Stimulated activated memory B cell treated with anti-CD40 and anti-IgM and Interleukin-4, amounts not matched to agents 10 μg/mL and 1 μg/mL and 100 μg/mL, for 72 hours (primary cell): ENCODE results near the gene CYP4F3.

ENCODE experiments used
- ATAC-seq: fragments of 150-1000 bp; cut with Tn5 transposase; 2 replicates; pipeline ENCODE4 v1.10.0; 2021
- H3K27ac Mint-ChIP-seq: one replicate; pipeline ENCODE4 v1.8.0; 2022; ENCODE audit warnings: mild to moderate bottlenecking, mixed read lengths
- H3K27me3 Mint-ChIP-seq: one replicate; pipeline ENCODE4 v1.8.0; 2022; ENCODE audit warnings: mixed read lengths
- H3K36me3 Mint-ChIP-seq: one replicate; pipeline ENCODE4 v1.8.0; 2022; ENCODE audit warnings: mixed read lengths
- H3K4me1 Mint-ChIP-seq: one replicate; pipeline ENCODE4 v1.8.0; 2022; ENCODE audit warnings: mixed read lengths
- H3K4me3 Mint-ChIP-seq: one replicate; pipeline ENCODE4 v1.8.0; 2022; ENCODE audit warnings: mild to moderate bottlenecking, moderate library complexity, mixed read lengths
- H3K9me3 Mint-ChIP-seq: one replicate; pipeline ENCODE4 v1.8.0; 2022; ENCODE audit warnings: mixed read lengths

CYP4F3 gene

DNA sequence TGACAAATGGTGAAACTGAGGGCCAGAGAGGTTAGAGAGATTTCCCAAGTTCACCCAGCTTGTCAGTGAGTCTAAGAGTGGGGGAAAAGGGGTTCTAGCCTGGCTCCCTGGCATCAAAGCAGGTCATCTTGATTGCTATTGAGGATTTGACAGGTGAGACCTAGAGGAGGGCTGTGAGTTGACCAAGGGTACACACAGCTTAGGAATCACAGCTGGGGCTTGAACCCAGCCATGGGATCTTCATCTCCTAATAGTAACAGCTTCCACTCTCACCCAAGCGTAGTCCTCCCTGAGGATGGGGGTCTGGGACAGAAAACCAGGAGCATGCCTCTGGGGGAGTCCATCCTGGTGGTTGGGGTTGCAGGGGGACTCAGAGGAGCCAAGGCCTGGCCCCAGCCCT lies 18.9 kb upstream of the CYP4F3 start:
- Mint-ChIP-seq H3K4me3 (no peak overlapping the region), H3K27me3 (peaks cover 47% of the 10 kb centered on the region)

GRCh38 chr19:15622991-15623390 lies 17.7 kb upstream of the CYP4F3 start:
- Mint-ChIP-seq H3K27me3 (peaks cover 44% of the 10 kb centered on the region), H3K4me3 (no peak overlapping the region), H3K36me3 (no peaks in the 10 kb centered on the region), H3K27ac (no peak overlapping the region), H3K4me1 (no peaks in the 10 kb centered on the region), H3K9me3 (no peaks in the 10 kb centered on the region)
- no peak for ATAC-seq

More for the DNA sequence above, 18.9 kb upstream of the CYP4F3 start:
- no peaks in the 10 kb centered on the region for H3K36me3 Mint-ChIP-seq
- H3K9me3 Mint-ChIP-seq = no peaks in the 10 kb centered on the region
- ATAC-seq = no peak
- H3K4me1 Mint-ChIP-seq = no peaks in the 10 kb centered on the region
- H3K27ac Mint-ChIP-seq = no peak overlapping the region

- peaks cover 44% of the 10 kb centered on the region for H3K27me3 Mint-ChIP-seq
- no peaks in the 10 kb centered on the region for H3K36me3 Mint-ChIP-seq
- no peak overlapping the region for H3K4me3 Mint-ChIP-seq
These were observed 16.9 kb upstream of the CYP4F3 start for GRCh38 chr19:15623711-15624318.

DNA sequence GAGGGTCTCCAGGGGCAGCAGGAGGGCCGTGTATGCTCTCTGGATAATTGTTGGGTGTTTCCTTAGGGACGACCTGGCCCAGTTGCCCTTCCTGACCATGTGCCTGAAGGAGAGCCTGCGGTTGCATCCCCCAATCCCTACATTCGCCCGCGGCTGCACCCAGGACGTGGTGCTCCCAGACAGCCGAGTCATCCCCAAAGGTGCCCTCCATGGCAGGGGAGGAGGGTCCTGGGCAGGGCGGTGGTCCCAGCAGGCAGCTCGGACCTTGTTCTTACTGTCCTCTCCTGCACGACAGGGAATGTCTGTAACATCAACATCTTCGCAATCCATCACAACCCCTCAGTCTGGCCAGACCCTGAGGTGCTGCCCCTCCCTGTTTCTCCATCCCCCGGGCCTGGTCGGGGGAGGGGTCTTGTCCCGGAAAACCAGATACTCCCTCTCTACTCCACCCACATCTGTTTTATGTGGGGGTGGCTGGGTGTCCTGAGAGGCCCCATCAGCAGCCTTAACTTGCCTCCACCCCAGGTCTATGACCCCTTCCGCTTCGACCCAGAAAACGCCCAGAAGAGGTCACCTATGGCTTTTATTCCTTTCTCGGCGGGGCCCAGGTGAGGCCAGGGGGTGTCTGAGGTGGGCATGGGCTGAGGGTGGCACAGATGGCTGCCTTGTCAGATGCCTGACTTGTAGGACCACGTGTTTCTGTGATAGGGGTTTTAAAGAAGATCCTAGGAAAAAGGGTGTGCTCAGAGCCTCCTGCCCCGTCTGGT lies 12.3 kb upstream of the CYP4F3 start:
- Mint-ChIP-seq H3K27ac (no peak overlapping the region), H3K4me1 (peaks cover 7% of the 10 kb centered on the region)

More at GRCh38 chr19:15623711-15624318, 16.9 kb upstream of the CYP4F3 start:
- Mint-ChIP-seq H3K27ac (no peak overlapping the region), H3K9me3 (no peaks in the 10 kb centered on the region), H3K4me1 (no peaks in the 10 kb centered on the region)
- ATAC-seq = no peak

GRCh38 chr19:15629003-15629880 lies 11.5 kb upstream of the CYP4F3 start:
- Mint-ChIP-seq H3K27ac (no peak overlapping the region), H3K4me3 (no peak overlapping the region), H3K9me3 (no peaks in the 10 kb centered on the region), H3K27me3 (peaks cover 12% of the 10 kb centered on the region), H3K36me3 (no peaks in the 10 kb centered on the region), H3K4me1 (peaks cover 8% of the 10 kb centered on the region)
- ATAC-seq = peak; percentile 91

More for the DNA sequence above, 12.3 kb upstream of the CYP4F3 start:
- H3K36me3 Mint-ChIP-seq = no peaks in the 10 kb centered on the region
- H3K27me3 Mint-ChIP-seq = peaks cover 18% of the 10 kb centered on the region
- H3K4me3 Mint-ChIP-seq = no peak overlapping the region
- ATAC-seq = no peak
- H3K9me3 Mint-ChIP-seq = no peaks in the 10 kb centered on the region

DNA sequence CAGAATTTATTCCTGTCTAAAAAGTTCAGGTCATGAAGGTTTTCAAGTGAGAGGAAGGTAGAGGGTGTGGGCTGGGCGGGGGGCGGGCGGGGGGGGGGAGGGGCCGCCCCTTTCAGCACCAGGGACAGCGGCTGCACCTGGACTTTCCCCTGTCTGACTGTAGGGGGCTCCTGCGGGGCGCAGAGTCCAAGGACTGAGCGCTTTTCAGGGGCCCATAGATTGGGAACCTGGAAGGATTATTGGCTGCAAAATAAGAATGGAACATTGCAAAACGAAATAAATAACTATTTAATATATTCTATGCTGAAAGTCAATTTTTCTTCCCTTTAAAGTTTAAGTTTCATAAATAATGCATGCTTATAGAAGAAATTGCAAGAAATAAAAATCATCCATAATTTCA lies 8.9 kb upstream of the CYP4F3 start:
- H3K27me3 Mint-ChIP-seq = peaks cover 12% of the 10 kb centered on the region
- H3K4me1 Mint-ChIP-seq = peaks cover 8% of the 10 kb centered on the region
- no peak overlapping the region for H3K27ac Mint-ChIP-seq
- H3K36me3 Mint-ChIP-seq = no peaks in the 10 kb centered on the region
- no peak for ATAC-seq
- no peaks in the 10 kb centered on the region for H3K9me3 Mint-ChIP-seq
- H3K4me3 Mint-ChIP-seq = no peak overlapping the region

DNA sequence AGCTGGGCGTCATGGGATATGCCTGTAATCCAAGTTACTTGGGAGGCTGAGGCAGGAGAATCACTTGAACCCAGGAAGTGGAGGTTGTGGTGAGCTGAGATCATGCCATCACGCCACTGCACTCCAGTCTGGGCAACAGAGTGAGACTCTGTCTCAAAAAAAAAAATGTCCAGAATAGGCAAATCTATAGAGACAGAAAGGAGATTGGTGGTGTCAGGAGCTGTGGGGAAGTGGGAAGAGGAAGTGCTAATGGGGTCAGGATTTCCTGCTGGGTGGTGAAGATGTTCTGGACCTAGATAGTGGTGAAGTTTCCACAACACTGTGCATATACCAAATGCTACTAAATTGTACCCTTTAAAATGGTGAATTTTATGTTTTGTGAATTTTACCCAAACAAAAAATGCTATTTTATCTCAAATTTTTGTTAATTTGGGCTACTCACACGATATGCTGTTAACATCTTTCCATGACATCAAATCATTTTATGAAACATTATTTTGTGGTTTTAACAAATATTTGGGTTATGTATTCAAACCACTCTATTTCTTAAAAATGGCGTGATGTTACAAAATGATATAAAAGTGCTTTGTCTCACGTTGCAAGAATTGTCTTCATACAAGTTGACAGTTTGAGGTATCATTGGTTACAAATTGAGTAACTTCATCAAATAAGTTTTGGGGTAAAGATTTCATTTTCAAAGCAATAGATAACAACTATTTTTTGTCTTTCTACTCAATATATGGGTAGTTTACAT lies 7.4 kb upstream of the CYP4F3 start:
- no peak overlapping the region for H3K27ac Mint-ChIP-seq
- no peaks in the 10 kb centered on the region for H3K9me3 Mint-ChIP-seq
- H3K4me3 Mint-ChIP-seq = no peak overlapping the region
- peaks cover 8% of the 10 kb centered on the region for H3K4me1 Mint-ChIP-seq
- H3K36me3 Mint-ChIP-seq = no peaks in the 10 kb centered on the region
- peaks cover 14% of the 10 kb centered on the region for H3K27me3 Mint-ChIP-seq
- peak; percentile 57 for ATAC-seq

DNA sequence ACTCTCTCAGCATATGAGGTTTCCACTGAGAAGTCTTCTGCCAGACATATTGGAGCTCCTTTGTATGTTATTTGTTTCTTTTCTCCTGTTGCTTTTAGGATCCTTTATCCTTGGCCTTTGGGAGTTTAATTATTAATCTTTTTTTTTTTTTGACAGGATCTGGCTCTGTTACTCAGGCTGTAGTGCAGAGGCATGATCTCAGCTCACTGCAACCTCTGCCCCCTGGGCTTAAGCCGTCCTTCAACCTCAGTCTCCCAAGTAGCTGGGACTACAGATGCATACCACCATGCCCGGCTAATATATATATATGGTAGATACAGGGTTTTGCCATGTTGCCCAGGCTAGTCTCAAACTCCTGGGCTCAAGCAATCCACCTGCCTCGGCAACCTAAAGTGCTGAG lies 6.6 kb upstream of the CYP4F3 start:
- peaks cover 7% of the 10 kb centered on the region for H3K27me3 Mint-ChIP-seq
- no peak overlapping the region for H3K4me3 Mint-ChIP-seq
- peaks cover 8% of the 10 kb centered on the region for H3K4me1 Mint-ChIP-seq
- H3K36me3 Mint-ChIP-seq = no peaks in the 10 kb centered on the region
- no peak for ATAC-seq
- H3K27ac Mint-ChIP-seq = no peak overlapping the region
- no peaks in the 10 kb centered on the region for H3K9me3 Mint-ChIP-seq

DNA sequence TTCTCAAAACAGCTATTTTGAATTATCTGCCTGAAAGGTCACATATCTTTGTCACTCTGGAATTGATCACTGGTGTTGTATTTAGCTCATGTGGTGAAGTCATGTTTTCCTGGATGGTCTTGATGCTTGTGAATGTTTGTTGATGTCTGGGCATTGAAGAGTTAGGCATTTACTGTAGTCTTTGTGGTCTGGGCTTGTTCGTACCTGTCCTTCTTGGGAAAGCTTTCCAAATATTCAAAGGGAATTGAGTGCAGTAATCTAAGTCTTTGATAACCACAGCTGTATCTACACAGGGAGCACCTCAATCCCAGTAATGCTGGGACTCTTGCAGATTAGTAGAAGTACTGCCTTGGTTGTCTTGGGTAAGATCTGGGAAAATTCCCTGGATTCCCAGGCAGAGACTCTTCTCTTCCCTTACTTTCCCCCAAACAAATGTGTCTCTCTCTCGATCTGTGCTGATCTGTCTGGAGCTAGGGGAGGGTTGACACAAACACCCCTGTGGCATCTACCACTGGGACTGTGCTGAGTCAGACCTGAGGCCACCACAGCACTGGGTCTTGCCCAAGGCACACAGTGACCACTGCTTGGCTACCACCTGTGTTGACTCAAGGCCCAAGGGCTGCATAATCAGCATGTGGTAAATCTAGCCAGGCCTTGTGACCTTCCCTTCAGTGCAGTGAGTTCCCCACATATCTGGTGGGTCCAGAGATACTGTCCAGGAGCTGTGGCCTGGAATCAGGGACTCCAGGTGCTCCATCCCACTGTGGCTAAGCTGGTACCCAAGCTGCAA lies 5.5 kb upstream of the CYP4F3 start:
- peaks cover 10% of the 10 kb centered on the region for H3K4me1 Mint-ChIP-seq
- H3K27ac Mint-ChIP-seq = no peak overlapping the region
- H3K4me3 Mint-ChIP-seq = no peak overlapping the region
- no peaks in the 10 kb centered on the region for H3K36me3 Mint-ChIP-seq
- peak; percentile 16 for ATAC-seq
- H3K27me3 Mint-ChIP-seq = peaks cover 13% of the 10 kb centered on the region
- no peaks in the 10 kb centered on the region for H3K9me3 Mint-ChIP-seq

DNA sequence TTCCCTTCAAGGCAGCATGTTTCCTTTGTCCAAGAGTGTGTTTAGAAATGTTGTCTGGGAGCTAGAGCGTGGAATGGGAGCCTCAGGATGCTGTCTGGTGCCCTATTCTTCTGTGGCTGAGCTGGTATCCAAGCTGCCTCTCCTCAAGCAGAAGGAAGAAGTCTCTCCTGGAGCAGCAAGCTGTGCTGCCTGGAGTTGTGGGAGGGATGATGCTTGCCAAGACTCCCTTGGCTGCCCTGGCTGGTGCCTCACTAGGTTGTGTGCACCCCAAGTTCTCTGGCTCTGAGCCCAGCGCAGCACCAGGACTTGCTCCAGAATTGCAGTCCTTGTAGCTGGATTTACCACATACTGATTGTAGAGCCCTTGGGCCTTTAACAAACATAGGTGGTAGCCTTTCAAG lies 4.7 kb upstream of the CYP4F3 start:
- Mint-ChIP-seq H3K36me3 (no peaks in the 10 kb centered on the region), H3K27me3 (peaks cover 17% of the 10 kb centered on the region), H3K4me1 (peaks cover 17% of the 10 kb centered on the region), H3K27ac (no peak overlapping the region), H3K4me3 (no peak overlapping the region), H3K9me3 (no peaks in the 10 kb centered on the region)
- ATAC-seq = no peak

- H3K27me3 Mint-ChIP-seq = peaks cover 26% of the 10 kb centered on the region
- no peaks in the 10 kb centered on the region for H3K36me3 Mint-ChIP-seq
- no peak overlapping the region for H3K4me3 Mint-ChIP-seq
- H3K9me3 Mint-ChIP-seq = peaks cover 13% of the 10 kb centered on the region
- ATAC-seq = no peak
- H3K27ac Mint-ChIP-seq = no peak overlapping the region
- H3K4me1 Mint-ChIP-seq = peaks cover 30% of the 10 kb centered on the region
These were observed 1.1 kb upstream of the CYP4F3 start for GRCh38 chr19:15639596-15639995.

DNA sequence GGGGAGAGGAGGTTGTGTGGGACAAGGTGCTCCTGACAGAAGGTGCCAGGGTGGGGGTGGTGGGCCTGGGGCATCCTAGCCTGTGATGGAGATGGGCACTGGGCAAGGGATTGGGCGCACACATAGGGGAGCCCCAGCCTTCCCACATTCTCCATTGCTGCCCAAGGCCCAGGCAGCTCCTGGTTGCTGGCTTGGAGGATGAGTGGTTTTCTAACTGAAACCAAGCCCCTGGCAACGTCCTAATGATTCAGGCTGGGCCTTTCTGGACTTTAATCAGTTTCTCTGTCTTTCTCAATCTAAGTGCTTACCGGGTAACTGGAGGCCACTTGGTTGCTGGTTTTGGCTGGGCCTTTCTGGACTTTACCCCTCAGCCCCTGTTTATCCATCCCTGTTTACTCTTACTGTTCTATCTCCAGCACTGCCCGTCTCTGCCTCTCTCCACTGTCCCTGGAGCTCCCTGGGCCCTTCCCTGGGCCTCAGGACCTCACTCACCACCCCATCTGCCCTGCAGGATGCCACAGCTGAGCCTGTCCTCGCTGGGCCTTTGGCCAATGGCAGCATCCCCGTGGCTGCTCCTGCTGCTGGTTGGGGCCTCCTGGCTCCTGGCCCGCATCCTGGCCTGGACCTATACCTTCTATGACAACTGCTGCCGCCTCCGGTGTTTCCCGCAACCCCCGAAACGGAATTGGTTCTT lies 354 bp downstream of the CYP4F3 start:
- H3K27me3 Mint-ChIP-seq = peaks cover 26% of the 10 kb centered on the region
- peaks cover 13% of the 10 kb centered on the region for H3K9me3 Mint-ChIP-seq
- peaks cover 30% of the 10 kb centered on the region for H3K4me1 Mint-ChIP-seq

GRCh38 chr19:15641901-15642491 lies 1.3 kb downstream of the CYP4F3 start:
- no peak overlapping the region for H3K27ac Mint-ChIP-seq
- no peaks in the 10 kb centered on the region for H3K36me3 Mint-ChIP-seq
- ATAC-seq = peak; percentile 86
- peaks cover 13% of the 10 kb centered on the region for H3K9me3 Mint-ChIP-seq
- H3K4me1 Mint-ChIP-seq = peaks cover 30% of the 10 kb centered on the region
- H3K27me3 Mint-ChIP-seq = peaks cover 26% of the 10 kb centered on the region
- H3K4me3 Mint-ChIP-seq = no peak overlapping the region

More for the DNA sequence above, 354 bp downstream of the CYP4F3 start:
- no peak for ATAC-seq
- H3K27ac Mint-ChIP-seq = no peak overlapping the region
- H3K4me3 Mint-ChIP-seq = no peak overlapping the region
- H3K36me3 Mint-ChIP-seq = no peaks in the 10 kb centered on the region
